ENCODE measurements around the gene HOXB5.

The HOXB5 gene

GRCh38 chr17:48593126-48593829, at the start of gene HOXB5:
Gene HOXB5 (minus strand): TSS chr17:48593779. CDS start chr17:48593682, 97 bp downstream.
- DNase-seq: no peak

- DNase-seq: no peak
Measured at GRCh38 chr17:48642843-48643696, 49.5 kb upstream of the HOXB5 start.

- no peak for DNase-seq
Measured at GRCh38 chr17:48642059-48642842, 48.7 kb upstream of the HOXB5 start.

- no peak for DNase-seq
Measured at GRCh38 chr17:48641541-48642058, 48.0 kb upstream of the HOXB5 start.

- DNase-seq: no peak
Measured at GRCh38 chr17:48640858-48641180, 47.2 kb upstream of the HOXB5 start.

- DNase-seq: no peak
Measured at GRCh38 chr17:48639982-48640857, 46.6 kb upstream of the HOXB5 start.

- no peak for DNase-seq
Measured at GRCh38 chr17:48639136-48639535, 45.6 kb upstream of the HOXB5 start.

GRCh38 chr17:48637323-48638260, 44.0 kb upstream of the HOXB5 start:
- no peak for DNase-seq

GRCh38 chr17:48636177-48637018, 42.8 kb upstream of the HOXB5 start:
- peak; percentile 43 for DNase-seq

GRCh38 chr17:48634493-48635208, 41.1 kb upstream of the HOXB5 start:
- DNase-seq: no peak

GRCh38 chr17:48633266-48633677, 39.7 kb upstream of the HOXB5 start:
- no peak for DNase-seq

GRCh38 chr17:48632579-48633265, 39.1 kb upstream of the HOXB5 start:
- DNase-seq: no peak

- no peak for DNase-seq
Measured at GRCh38 chr17:48631693-48632578, 38.4 kb upstream of the HOXB5 start.

GRCh38 chr17:48630925-48631692, 37.5 kb upstream of the HOXB5 start:
- DNase-seq: no peak

- no peak for DNase-seq
Measured at GRCh38 chr17:48630009-48630924, 36.7 kb upstream of the HOXB5 start.

GRCh38 chr17:48629411-48629759, 35.8 kb upstream of the HOXB5 start:
- no peak for DNase-seq
